Parathyroid adenoma (tissue), 2 donors: ENCODE measurements around the gene SPN.
"Not testable (repeated sequence)": the region's sequence is repeated elsewhere in the genome, so short reads cannot be mapped to it uniquely, and the experiment has no call there.

ENCODE experiments used
- H2AFZ ChIP-seq: fragments of 300-600 bp; sonication (generic); one replicate; pipeline ENCODE4 v1.7.0; 2017; ENCODE audit warnings: antibody characterized with exemption, mild to moderate bottlenecking
- H3K27ac ChIP-seq: fragments of 300-600 bp; sonication (generic); one replicate; pipeline ENCODE4 v1.7.0; 2017
- H3K27me3 ChIP-seq: fragments of 300-600 bp; sonication (generic); one replicate; pipeline ENCODE4 v1.7.0; 2017; ENCODE audit warnings: low read length; ENCODE audit not compliant: control insufficient read depth, insufficient read depth
- H3K36me3 ChIP-seq: fragments of 300-600 bp; sonication (generic); one replicate; pipeline ENCODE4 v1.7.0; 2017; ENCODE audit warnings: low read length; ENCODE audit not compliant: control insufficient read depth, insufficient read depth
- H3K4me1 ChIP-seq: fragments of 300-600 bp; sonication (generic); one replicate; pipeline ENCODE4 v1.7.0; 2017; ENCODE audit warnings: control low read depth
- H3K4me2 ChIP-seq: fragments of 300-600 bp; sonication (generic); one replicate; pipeline ENCODE4 v1.7.0; 2017; ENCODE audit warnings: low read length
- H3K4me3 ChIP-seq: fragments of 300-600 bp; sonication (generic); one replicate; pipeline ENCODE4 v1.7.0; 2017; ENCODE audit warnings: low read depth, low read length
- H3K79me2 ChIP-seq: fragments of 300-600 bp; sonication (generic); one replicate; pipeline ENCODE4 v1.7.0; 2017; ENCODE audit warnings: control low read depth
- H3K9ac ChIP-seq: fragments of 300-600 bp; sonication (generic); one replicate; pipeline ENCODE4 v1.7.0; 2017; ENCODE audit warnings: mild to moderate bottlenecking
- H3K9me3 ChIP-seq: fragments of 300-600 bp; sonication (generic); one replicate; pipeline ENCODE4 v1.7.0; 2017; ENCODE audit warnings: low read length; ENCODE audit not compliant: control insufficient read depth
- TF ChIP-seq, protein P1 (sequence below): fragments of 300-600 bp; sonication (generic); IDR thresholded peaks from one replicate; pipeline ENCODE4 v1.7.0; 2017; ENCODE audit warnings: antibody characterized with exemption, mild to moderate bottlenecking
- donor health status: primary hyperparathyroidism.

Gene SPN

GRCh38 chr16:29694384-29695195 is 31.5 kb downstream of the SPN start:
- no peaks in the 10 kb centered on the region for H3K9me3 ChIP-seq
- peaks cover 4% of the 10 kb centered on the region for H3K79me2 ChIP-seq
- no peak overlapping the region for H3K27ac ChIP-seq
- TF ChIP-seq, protein P1, sequence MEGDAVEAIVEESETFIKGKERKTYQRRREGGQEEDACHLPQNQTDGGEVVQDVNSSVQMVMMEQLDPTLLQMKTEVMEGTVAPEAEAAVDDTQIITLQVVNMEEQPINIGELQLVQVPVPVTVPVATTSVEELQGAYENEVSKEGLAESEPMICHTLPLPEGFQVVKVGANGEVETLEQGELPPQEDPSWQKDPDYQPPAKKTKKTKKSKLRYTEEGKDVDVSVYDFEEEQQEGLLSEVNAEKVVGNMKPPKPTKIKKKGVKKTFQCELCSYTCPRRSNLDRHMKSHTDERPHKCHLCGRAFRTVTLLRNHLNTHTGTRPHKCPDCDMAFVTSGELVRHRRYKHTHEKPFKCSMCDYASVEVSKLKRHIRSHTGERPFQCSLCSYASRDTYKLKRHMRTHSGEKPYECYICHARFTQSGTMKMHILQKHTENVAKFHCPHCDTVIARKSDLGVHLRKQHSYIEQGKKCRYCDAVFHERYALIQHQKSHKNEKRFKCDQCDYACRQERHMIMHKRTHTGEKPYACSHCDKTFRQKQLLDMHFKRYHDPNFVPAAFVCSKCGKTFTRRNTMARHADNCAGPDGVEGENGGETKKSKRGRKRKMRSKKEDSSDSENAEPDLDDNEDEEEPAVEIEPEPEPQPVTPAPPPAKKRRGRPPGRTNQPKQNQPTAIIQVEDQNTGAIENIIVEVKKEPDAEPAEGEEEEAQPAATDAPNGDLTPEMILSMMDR, result no peak
- no peak overlapping the region for H3K9ac ChIP-seq
- H3K36me3 ChIP-seq, result no peaks in the 10 kb centered on the region
- no peak overlapping the region for H3K4me3 ChIP-seq
- H3K4me1 ChIP-seq, result no peaks in the 10 kb centered on the region
- H2AFZ ChIP-seq, result no peak overlapping the region
- no peaks in the 10 kb centered on the region for H3K27me3 ChIP-seq
- H3K4me2 ChIP-seq, result no peak overlapping the region

DNA sequence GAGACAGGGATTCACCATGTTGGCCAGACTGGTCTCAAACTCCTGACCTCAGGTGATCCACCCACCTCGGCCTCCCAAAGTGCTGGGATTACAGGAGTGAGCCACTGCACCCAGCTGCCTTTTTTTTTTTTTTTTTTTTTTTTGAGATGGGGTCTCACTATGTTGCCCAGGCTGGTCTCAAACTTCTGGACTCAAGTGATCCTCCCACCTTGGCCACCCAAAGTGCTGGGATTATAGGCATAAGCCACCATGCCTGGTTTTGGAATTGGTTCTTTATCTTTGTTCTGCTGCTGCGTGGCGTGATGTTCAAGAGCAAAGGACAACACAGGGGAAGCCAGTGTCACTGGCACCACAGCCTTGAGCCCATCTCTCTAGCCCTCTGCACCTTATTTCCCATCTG is 32.6 kb downstream of the SPN start:
- not testable (repeated sequence) for H3K27ac ChIP-seq, H3K4me3 ChIP-seq, H3K9ac ChIP-seq, H3K36me3 ChIP-seq, H3K27me3 ChIP-seq, H3K79me2 ChIP-seq, H3K4me1 ChIP-seq, H2AFZ ChIP-seq, H3K4me2 ChIP-seq, H3K9me3 ChIP-seq

- Histone ChIP-seq H3K4me3 (no peak overlapping the region), H3K27ac (no peak overlapping the region), H3K9me3 (no peaks in the 10 kb centered on the region), H3K9ac (no peak overlapping the region), H3K4me2 (no peak overlapping the region), H3K4me1 (no peaks in the 10 kb centered on the region), H3K27me3 (no peaks in the 10 kb centered on the region), H2AFZ (no peak overlapping the region), H3K79me2 (no peaks in the 10 kb centered on the region), H3K36me3 (no peaks in the 10 kb centered on the region)
- TF ChIP-seq, protein P1, result no peak
These were observed 33.9 kb downstream of the SPN start for GRCh38 chr16:29696881-29697331.

GRCh38 chr16:29697391-29697790 is 34.3 kb downstream of the SPN start:
- TF ChIP-seq, protein P1, result no peak
- Histone ChIP-seq H3K79me2 (no peaks in the 10 kb centered on the region), H3K4me2 (no peak overlapping the region), H3K36me3 (no peaks in the 10 kb centered on the region), H3K27ac (no peak overlapping the region), H3K27me3 (no peaks in the 10 kb centered on the region), H3K4me3 (no peak overlapping the region), H3K9me3 (no peaks in the 10 kb centered on the region), H3K4me1 (no peaks in the 10 kb centered on the region), H2AFZ (no peak overlapping the region), H3K9ac (no peak overlapping the region)

DNA sequence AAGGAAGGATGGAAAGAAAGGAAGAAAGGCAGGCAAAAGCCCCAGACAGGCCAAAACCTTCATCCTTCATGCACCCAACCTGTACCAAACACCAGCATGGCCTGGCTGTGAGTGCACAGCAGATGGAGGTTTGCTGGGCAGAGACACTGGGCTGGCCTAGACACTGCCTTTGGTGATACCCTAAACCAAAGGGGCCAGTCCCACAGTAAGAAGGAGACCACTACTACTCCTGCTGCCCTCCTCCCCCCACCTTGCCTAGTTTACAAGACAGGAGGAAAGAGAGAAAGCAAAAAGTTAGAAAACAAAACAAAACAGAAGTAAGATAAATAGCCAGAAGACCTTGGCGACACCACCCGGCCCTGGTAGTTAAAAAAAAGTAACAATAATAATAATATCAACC is 35.0 kb downstream of the SPN start:
- Histone ChIP-seq H3K9ac (no peak overlapping the region), H3K4me3 (no peak overlapping the region), H2AFZ (no peak overlapping the region), H3K79me2 (no peaks in the 10 kb centered on the region), H3K27me3 (no peaks in the 10 kb centered on the region), H3K4me1 (no peaks in the 10 kb centered on the region), H3K4me2 (no peak overlapping the region), H3K36me3 (no peaks in the 10 kb centered on the region), H3K9me3 (no peaks in the 10 kb centered on the region), H3K27ac (no peak overlapping the region)
- TF ChIP-seq, protein P1, result no peak
